Activated T-cell treated with anti-CD3 and anti-CD28 coated beads, Interleukin-2, amount 50 U/mL, for 48 hours (primary cell): ENCODE measurements around the gene ZNF107.
A peak's percentile ranks its signal among the peaks of the same experiment; 100 is the strongest.

Source experiments
- DNase-seq, 2 experiments: peaks; one replicate each; pipeline ENCODE4 v3.0.0-alpha.2; 2020

Gene ZNF107

GRCh38 chr7:64665980-64666662 lies at the start of gene ZNF107:
Gene ZNF107 (plus strand): TSS chr7:64666133. CDS start chr7:64666283, 150 bp downstream.
- peak; percentile 85 to 87 for DNase-seq

- DNase-seq = no peak
These were observed 47.0 kb upstream of the ZNF107 start for GRCh38 chr7:64618785-64619456.

- no peak for DNase-seq
These were observed 46.2 kb upstream of the ZNF107 start for GRCh38 chr7:64619705-64620104.

GRCh38 chr7:64621656-64622055 lies 44.3 kb upstream of the ZNF107 start:
- no peak for DNase-seq

- DNase-seq = no peak
These were observed 40.5 kb upstream of the ZNF107 start for GRCh38 chr7:64625114-64626082.

GRCh38 chr7:64626083-64626469 lies 39.9 kb upstream of the ZNF107 start:
- DNase-seq = no peak

GRCh38 chr7:64626557-64626956 lies 39.4 kb upstream of the ZNF107 start:
- no peak for DNase-seq

- DNase-seq = no peak
These were observed 37.7 kb upstream of the ZNF107 start for GRCh38 chr7:64628192-64628591.

GRCh38 chr7:64628721-64629120 lies 37.2 kb upstream of the ZNF107 start:
- DNase-seq = no peak

- no peak for DNase-seq
These were observed 35.4 kb upstream of the ZNF107 start for GRCh38 chr7:64630496-64630895.

- no peak for DNase-seq
These were observed 33.9 kb upstream of the ZNF107 start for GRCh38 chr7:64632029-64632428.

- DNase-seq = no peak
These were observed 32.5 kb upstream of the ZNF107 start for GRCh38 chr7:64633401-64633800.

GRCh38 chr7:64634406-64635062 lies 31.4 kb upstream of the ZNF107 start:
- no peak for DNase-seq

- DNase-seq = no peak
These were observed 29.5 kb upstream of the ZNF107 start for GRCh38 chr7:64636386-64636785.

GRCh38 chr7:64637521-64638445 lies 28.1 kb upstream of the ZNF107 start:
- no peak for DNase-seq

GRCh38 chr7:64638822-64639221 lies 27.1 kb upstream of the ZNF107 start:
- no peak for DNase-seq

- no peak for DNase-seq
These were observed 26.5 kb upstream of the ZNF107 start for GRCh38 chr7:64639267-64640001.

- DNase-seq = no peak
These were observed 25.4 kb upstream of the ZNF107 start for GRCh38 chr7:64640504-64640903.

GRCh38 chr7:64642046-64642445 lies 23.9 kb upstream of the ZNF107 start:
- DNase-seq = no peak

GRCh38 chr7:64642875-64643274 lies 23.1 kb upstream of the ZNF107 start:
- DNase-seq = no peak

GRCh38 chr7:64643566-64643965 lies 22.4 kb upstream of the ZNF107 start:
- no peak for DNase-seq
